ENCODE measurements around the gene CSRNP3. TPM values are rescaled to one million over a fixed set of nuclear protein-coding genes. Genes with fewer than 3 reads are reported as not detected.

Gene CSRNP3
- total RNA-seq, 1 donor from 2014 or later, result 1.9 TPM

GRCh38 chr2:165529130-165529529, 59.6 kb downstream of the CSRNP3 start:
- no peaks in the 10 kb centered on the region for H3K36me3 ChIP-seq
- no peak for TF ChIP-seq CTCF (IDR thresholded peaks at IDR 0.05)
- no peak overlapping the region for H3K27ac ChIP-seq
- no peaks in the 10 kb centered on the region for H3K4me1 ChIP-seq
- DNase-seq, result no peak
- ATAC-seq, result no peak
- intact Hi-C loops (cut with DNase I), result no loop called here
- no peak overlapping the region for H3K4me3 ChIP-seq
- no peaks in the 10 kb centered on the region for H3K9me3 ChIP-seq
- H3K27me3 ChIP-seq, result no peaks in the 10 kb centered on the region

- intact Hi-C loops (cut with DNase I), result no loop called here
- no peak for DNase-seq
- Histone ChIP-seq H3K36me3 (no peaks in the 10 kb centered on the region), H3K4me1 (no peaks in the 10 kb centered on the region), H3K4me3 (no peak overlapping the region), H3K27ac (no peak overlapping the region), H3K9me3 (no peaks in the 10 kb centered on the region), H3K27me3 (no peaks in the 10 kb centered on the region)
- no peak for TF ChIP-seq CTCF (IDR thresholded peaks at IDR 0.05)
- ATAC-seq, result no peak
Measured at GRCh38 chr2:165533331-165533730, 63.8 kb downstream of the CSRNP3 start.

GRCh38 chr2:165535471-165535870, 66.0 kb downstream of the CSRNP3 start:
- Histone ChIP-seq H3K4me3 (no peak overlapping the region), H3K27me3 (no peaks in the 10 kb centered on the region), H3K4me1 (no peaks in the 10 kb centered on the region), H3K27ac (no peak overlapping the region), H3K36me3 (no peaks in the 10 kb centered on the region), H3K9me3 (no peaks in the 10 kb centered on the region)
- DNase-seq, result no peak
- intact Hi-C loops (cut with DNase I), result no loop called here
- ATAC-seq, result no peak
- no peak for TF ChIP-seq CTCF (IDR thresholded peaks at IDR 0.05)

- intact Hi-C loops (cut with DNase I), result no loop called here
- Histone ChIP-seq H3K4me1 (no peaks in the 10 kb centered on the region), H3K27me3 (no peaks in the 10 kb centered on the region), H3K36me3 (no peaks in the 10 kb centered on the region), H3K27ac (no peak overlapping the region), H3K4me3 (no peak overlapping the region), H3K9me3 (no peaks in the 10 kb centered on the region)
- TF ChIP-seq CTCF (IDR thresholded peaks at IDR 0.05), result no peak
- DNase-seq (no peak), ATAC-seq (no peak)
Measured at GRCh38 chr2:165536851-165537499, 67.5 kb downstream of the CSRNP3 start.

GRCh38 chr2:165539985-165540384, 70.5 kb downstream of the CSRNP3 start:
- H3K4me3 ChIP-seq, result no peak overlapping the region
- no peaks in the 10 kb centered on the region for H3K27me3 ChIP-seq
- H3K27ac ChIP-seq, result no peak overlapping the region
- H3K4me1 ChIP-seq, result no peaks in the 10 kb centered on the region
- intact Hi-C loops (cut with DNase I), result no loop called here
- no peaks in the 10 kb centered on the region for H3K36me3 ChIP-seq
- no peak for ATAC-seq
- H3K9me3 ChIP-seq, result no peaks in the 10 kb centered on the region
- DNase-seq, result no peak
- no peak for TF ChIP-seq CTCF (IDR thresholded peaks at IDR 0.05)

GRCh38 chr2:165544897-165545296, 75.4 kb downstream of the CSRNP3 start:
- no peak for DNase-seq

More at GRCh38 chr2:165544897-165545296, 75.4 kb downstream of the CSRNP3 start:
- H3K4me3 ChIP-seq, result no peak overlapping the region
- no peak overlapping the region for H3K27ac ChIP-seq
- H3K4me1 ChIP-seq, result no peaks in the 10 kb centered on the region
- no peaks in the 10 kb centered on the region for H3K9me3 ChIP-seq
- H3K27me3 ChIP-seq, result no peaks in the 10 kb centered on the region
- TF ChIP-seq CTCF (IDR thresholded peaks at IDR 0.05), result no peak
- H3K36me3 ChIP-seq, result no peaks in the 10 kb centered on the region
- intact Hi-C loops (cut with DNase I), result no loop called here
- no peak for ATAC-seq
